Measurements from ENCODE around the gene GBP1.

GBP1 gene

DNA sequence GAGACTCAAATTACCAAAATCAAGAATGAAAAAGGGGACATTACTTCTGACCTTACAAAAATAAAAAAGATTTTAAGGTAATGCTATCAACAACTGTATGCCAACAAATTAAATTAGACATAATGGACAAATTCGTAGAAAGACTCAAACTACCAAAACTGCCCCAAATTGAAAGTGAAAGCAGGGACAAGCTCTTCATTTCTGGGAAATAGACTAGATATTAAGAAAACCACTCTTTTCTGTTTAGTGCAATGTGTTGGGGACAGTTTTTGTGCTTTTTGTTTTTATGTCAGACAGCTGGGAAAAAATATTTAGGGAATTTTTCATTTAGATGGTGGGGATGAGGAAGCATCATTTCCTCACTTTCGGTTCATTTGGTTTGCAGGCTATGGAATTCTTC is 4.9 kb upstream of the GBP1 start:
- H3K4me3 ChIP-seq (ENCODE audit: low read depth, low read length, poor library complexity, severe bottlenecking): no peak overlapping the region
- H3K27me3 ChIP-seq (ENCODE audit: insufficient read depth, low read length): no peaks in the 10 kb centered on the region
- no peaks in the 10 kb centered on the region for H3K9me3 ChIP-seq (ENCODE audit: low read length)
- no peak overlapping the region for H3K4me2 ChIP-seq (ENCODE audit: low read length)
- no peak overlapping the region for H3K9ac ChIP-seq (ENCODE audit: low read length)
- no peak overlapping the region for H3K27ac ChIP-seq (ENCODE audit: low read depth, low read length, poor library complexity, severe bottlenecking)
- H2AFZ ChIP-seq (ENCODE audit: low read length): no peak overlapping the region
- H3K4me1 ChIP-seq (ENCODE audit: insufficient read depth, low read length, severe bottlenecking): no peaks in the 10 kb centered on the region
- H3K79me2 ChIP-seq (ENCODE audit: insufficient read depth, low read length): no peaks in the 10 kb centered on the region
- H4K20me1 ChIP-seq (ENCODE audit: insufficient read depth, low read length): no peaks in the 10 kb centered on the region
- H3K36me3 ChIP-seq (ENCODE audit: insufficient read depth, low read length): no peaks in the 10 kb centered on the region
- H3K9me2 ChIP-seq (ENCODE audit: low read depth, low read length): no peaks in the 10 kb centered on the region
- no peaks in the 10 kb centered on the region for H3F3A ChIP-seq (ENCODE audit: insufficient read depth, low read length)
- TF ChIP-seq EZH2 (IDR thresholded peaks at IDR 0.05; ENCODE audit: borderline replicate concordance, low read length): no peak
- TF ChIP-seq CTCF (IDR thresholded peaks at IDR 0.05; ENCODE audit: low read length): no peak

DNA sequence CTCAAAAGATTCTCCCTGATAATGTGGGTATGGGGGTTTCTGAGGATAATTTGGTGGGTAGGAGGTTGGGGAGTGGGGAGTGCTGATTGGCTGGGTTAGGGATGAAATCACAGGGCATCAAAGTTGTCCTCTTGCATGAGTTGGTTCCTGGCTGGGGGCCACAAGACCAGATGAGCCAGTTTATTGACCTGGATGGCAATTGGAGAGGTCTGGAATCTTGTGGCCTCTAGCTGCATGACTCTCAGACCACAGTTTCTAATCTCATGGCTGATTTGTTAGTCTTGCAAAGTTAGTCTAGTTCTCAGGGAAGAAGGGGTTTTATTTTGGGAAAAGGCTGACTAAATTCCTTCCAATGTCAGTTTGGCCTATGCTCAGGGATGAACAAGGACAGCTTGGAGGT is 3.3 kb upstream of the GBP1 start:
- TF ChIP-seq CTCF (IDR thresholded peaks at IDR 0.05; ENCODE audit: low read length): no peak
- no peak for TF ChIP-seq EZH2 (IDR thresholded peaks at IDR 0.05; ENCODE audit: borderline replicate concordance, low read length)
- H3K4me3 ChIP-seq (ENCODE audit: low read depth, low read length, poor library complexity, severe bottlenecking): no peak overlapping the region
- H3K4me2 ChIP-seq (ENCODE audit: low read length): no peak overlapping the region
- H3K9me3 ChIP-seq (ENCODE audit: low read length): no peaks in the 10 kb centered on the region
- no peaks in the 10 kb centered on the region for H3K36me3 ChIP-seq (ENCODE audit: insufficient read depth, low read length)
- H3K9ac ChIP-seq (ENCODE audit: low read length): no peak overlapping the region
- H3K79me2 ChIP-seq (ENCODE audit: insufficient read depth, low read length): no peaks in the 10 kb centered on the region
- H3K27ac ChIP-seq (ENCODE audit: low read depth, low read length, poor library complexity, severe bottlenecking): no peak overlapping the region
- H3K4me1 ChIP-seq (ENCODE audit: insufficient read depth, low read length, severe bottlenecking): no peaks in the 10 kb centered on the region
- no peaks in the 10 kb centered on the region for H3F3A ChIP-seq (ENCODE audit: insufficient read depth, low read length)
- no peaks in the 10 kb centered on the region for H3K27me3 ChIP-seq (ENCODE audit: insufficient read depth, low read length)
- H3K9me2 ChIP-seq (ENCODE audit: low read depth, low read length): no peaks in the 10 kb centered on the region
- no peak overlapping the region for H2AFZ ChIP-seq (ENCODE audit: low read length)
- no peaks in the 10 kb centered on the region for H4K20me1 ChIP-seq (ENCODE audit: insufficient read depth, low read length)

GRCh38 chr1:89064632-89065031 is 376 bp downstream of the GBP1 start:
- Histone ChIP-seq H3K4me3 (ENCODE audit: low read depth, low read length, poor library complexity, severe bottlenecking) (no peak overlapping the region), H3K27me3 (ENCODE audit: insufficient read depth, low read length) (no peaks in the 10 kb centered on the region), H3K79me2 (ENCODE audit: insufficient read depth, low read length) (no peaks in the 10 kb centered on the region), H3K36me3 (ENCODE audit: insufficient read depth, low read length) (no peaks in the 10 kb centered on the region), H3K4me2 (ENCODE audit: low read length) (peak overlapping the region; percentile 45; the same call in 1 of the 2 replicates), H3K4me1 (ENCODE audit: insufficient read depth, low read length, severe bottlenecking) (no peaks in the 10 kb centered on the region), H3F3A (ENCODE audit: insufficient read depth, low read length) (no peaks in the 10 kb centered on the region), H3K9me2 (ENCODE audit: low read depth, low read length) (no peaks in the 10 kb centered on the region), H3K27ac (ENCODE audit: low read depth, low read length, poor library complexity, severe bottlenecking) (no peak overlapping the region), H2AFZ (ENCODE audit: low read length) (no peak overlapping the region), H4K20me1 (ENCODE audit: insufficient read depth, low read length) (no peaks in the 10 kb centered on the region), H3K9ac (ENCODE audit: low read length) (no peak overlapping the region), H3K9me3 (ENCODE audit: low read length) (no peaks in the 10 kb centered on the region)
- TF ChIP-seq EZH2 (IDR thresholded peaks at IDR 0.05; ENCODE audit: borderline replicate concordance, low read length) (no peak), CTCF (IDR thresholded peaks at IDR 0.05; ENCODE audit: low read length) (no peak)
